ENCODE results near the gene CHST15. TPM values are rescaled to one million over a fixed set of nuclear protein-coding genes. Genes with fewer than 3 reads are reported as not detected.

Gene CHST15
- total and polyA plus RNA-seq, 7 donors, result 2.4 to 57.9 (median 29.9) TPM

GRCh38 chr10:124060148-124060720 lies 33.2 kb downstream of the CHST15 start:
- no peak for TF ChIP-seq EP300 (IDR thresholded peaks at IDR 0.05)
- TF ChIP-seq CTCF (IDR thresholded peaks at IDR 0.05), result no peak
- no peak for TF ChIP-seq POLR2AphosphoS5 (IDR thresholded peaks at IDR 0.05)
- TF ChIP-seq POLR2A (IDR thresholded peaks at IDR 0.05), result no peak
- Histone ChIP-seq H3K27ac (no peak overlapping the region), H3K9me3 (no peaks in the 10 kb centered on the region), H3K4me1 (peaks cover 0 to 64% (median 35%) of the 10 kb centered on the region in 4 donors), H3K27me3 (no peaks in the 10 kb centered on the region), H3K36me3 (no peaks in the 10 kb centered on the region), H3K4me3 (no peak overlapping the region)
- intact Hi-C loops (cut with DNase I), result no loop called here
- 50 to 74% methylated on average over 6 of the region's 6 CpGs for WGBS, 2 donors
- DNase-seq, result no peak

GRCh38 chr10:124059551-124059950 lies 33.8 kb downstream of the CHST15 start:
- no peak overlapping the region for H3K27ac ChIP-seq
- TF ChIP-seq CTCF (IDR thresholded peaks at IDR 0.05), result no peak
- TF ChIP-seq EP300 (IDR thresholded peaks at IDR 0.05), result no peak
- no peak for TF ChIP-seq POLR2A (IDR thresholded peaks at IDR 0.05)
- no peak for TF ChIP-seq POLR2AphosphoS5 (IDR thresholded peaks at IDR 0.05)
- H3K36me3 ChIP-seq, result no peaks in the 10 kb centered on the region
- H3K27me3 ChIP-seq, result no peaks in the 10 kb centered on the region
- H3K4me1 ChIP-seq, result peaks cover 0 to 58% (median 31%) of the 10 kb centered on the region in 4 donors
- H3K9me3 ChIP-seq, result no peaks in the 10 kb centered on the region
- intact Hi-C loops (cut with DNase I), result no loop called here
- 78 to 84% methylated on average over 12 of the region's 12 CpGs for WGBS, 2 donors
- no peak for DNase-seq
- no peak overlapping the region for H3K4me3 ChIP-seq

GRCh38 chr10:124058346-124059003 lies 34.9 kb downstream of the CHST15 start:
- Histone ChIP-seq H3K36me3 (no peaks in the 10 kb centered on the region), H3K4me3 (no peak overlapping the region), H3K9me3 (no peaks in the 10 kb centered on the region), H3K27me3 (no peaks in the 10 kb centered on the region), H3K27ac (no peak overlapping the region), H3K4me1 (peaks cover 0 to 47% (median 20%) of the 10 kb centered on the region in 4 donors)
- DNase-seq, result no peak
- WGBS, 2 donors, result 88 to 92% methylated on average over 8 of the region's 8 CpGs
- intact Hi-C loops (cut with DNase I), result no loop called here
- no peak for TF ChIP-seq POLR2A (IDR thresholded peaks at IDR 0.05)
- TF ChIP-seq POLR2AphosphoS5 (IDR thresholded peaks at IDR 0.05), result no peak
- no peak for TF ChIP-seq CTCF (IDR thresholded peaks at IDR 0.05)
- no peak for TF ChIP-seq EP300 (IDR thresholded peaks at IDR 0.05)

GRCh38 chr10:124057601-124058000 lies 35.8 kb downstream of the CHST15 start:
- no peak for DNase-seq
- intact Hi-C loops (cut with DNase I), result no loop called here
- no peak overlapping the region for H3K4me3 ChIP-seq
- peaks cover 0 to 38% (median 12%) of the 10 kb centered on the region in 4 donors for H3K4me1 ChIP-seq
- no peaks in the 10 kb centered on the region for H3K36me3 ChIP-seq
- TF ChIP-seq POLR2A (IDR thresholded peaks at IDR 0.05) (no peak), EP300 (IDR thresholded peaks at IDR 0.05) (no peak), POLR2AphosphoS5 (IDR thresholded peaks at IDR 0.05) (no peak), CTCF (IDR thresholded peaks at IDR 0.05) (no peak)
- H3K27ac ChIP-seq, result no peak overlapping the region
- no peaks in the 10 kb centered on the region for H3K27me3 ChIP-seq
- WGBS, 2 donors, result 74 to 79% methylated on average over 6 of the region's 6 CpGs
- no peaks in the 10 kb centered on the region for H3K9me3 ChIP-seq

Measured in sigmoid colon (tissue), 7 donors.